HG03354 (cell line): ENCODE measurements around the gene SDK2.

Source experiments
- ATAC-seq: cut with Tn5 transposase; IDR thresholded peaks from one replicate; pipeline ENCODE4 v1.9.1; 2021; ENCODE audit warnings: mild to moderate bottlenecking; ENCODE audit not compliant: unreplicated experiment, poor library complexity, severe bottlenecking

Gene SDK2

GRCh38 chr17:73422121-73422520, 222.1 kb downstream of the SDK2 start:
- no peak for ATAC-seq

DNA sequence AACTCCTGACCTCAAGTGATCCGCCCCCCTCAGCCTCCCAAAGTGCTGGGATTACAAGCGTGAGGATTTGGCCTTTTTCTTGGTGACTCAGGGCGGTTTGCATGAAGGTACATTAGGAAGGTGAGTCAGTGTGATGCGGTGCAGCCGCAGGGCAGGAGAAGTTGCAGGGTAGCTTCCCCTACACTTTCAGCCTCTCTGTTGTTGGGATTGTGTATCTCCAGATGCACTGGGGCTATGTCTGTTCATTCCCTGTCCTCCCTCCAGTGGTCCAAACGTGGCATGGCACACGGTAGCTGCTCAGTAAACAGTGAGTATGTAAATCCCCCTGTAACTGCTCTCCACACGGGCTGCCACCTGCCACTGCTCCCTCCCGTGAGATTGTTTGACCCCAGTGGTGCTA, 223.3 kb downstream of the SDK2 start:
- ATAC-seq: no peak

- no peak for ATAC-seq
These were observed 224.4 kb downstream of the SDK2 start for GRCh38 chr17:73419881-73420280.

DNA sequence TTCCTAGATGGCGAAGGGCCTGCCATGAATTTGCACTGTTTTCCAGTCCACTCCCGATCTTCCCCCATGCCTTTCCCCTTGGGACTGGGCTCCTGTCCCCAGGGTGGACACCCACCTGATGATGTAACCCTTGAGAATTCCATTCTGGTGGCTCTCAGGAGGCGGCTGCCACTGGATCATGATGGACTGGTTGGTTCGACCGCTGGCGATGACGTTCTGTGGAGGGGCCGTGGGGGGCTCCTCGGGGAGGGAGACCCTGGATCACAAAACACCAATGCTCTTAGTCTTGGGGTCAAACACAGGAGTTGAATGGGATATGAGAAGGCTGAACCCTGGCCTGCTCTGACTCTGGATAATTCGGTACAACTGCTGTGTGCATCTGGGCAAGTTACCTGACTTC, 225.2 kb downstream of the SDK2 start:
- ATAC-seq: no peak

- no peak for ATAC-seq
These were observed 228.5 kb downstream of the SDK2 start for GRCh38 chr17:73415782-73416181.

DNA sequence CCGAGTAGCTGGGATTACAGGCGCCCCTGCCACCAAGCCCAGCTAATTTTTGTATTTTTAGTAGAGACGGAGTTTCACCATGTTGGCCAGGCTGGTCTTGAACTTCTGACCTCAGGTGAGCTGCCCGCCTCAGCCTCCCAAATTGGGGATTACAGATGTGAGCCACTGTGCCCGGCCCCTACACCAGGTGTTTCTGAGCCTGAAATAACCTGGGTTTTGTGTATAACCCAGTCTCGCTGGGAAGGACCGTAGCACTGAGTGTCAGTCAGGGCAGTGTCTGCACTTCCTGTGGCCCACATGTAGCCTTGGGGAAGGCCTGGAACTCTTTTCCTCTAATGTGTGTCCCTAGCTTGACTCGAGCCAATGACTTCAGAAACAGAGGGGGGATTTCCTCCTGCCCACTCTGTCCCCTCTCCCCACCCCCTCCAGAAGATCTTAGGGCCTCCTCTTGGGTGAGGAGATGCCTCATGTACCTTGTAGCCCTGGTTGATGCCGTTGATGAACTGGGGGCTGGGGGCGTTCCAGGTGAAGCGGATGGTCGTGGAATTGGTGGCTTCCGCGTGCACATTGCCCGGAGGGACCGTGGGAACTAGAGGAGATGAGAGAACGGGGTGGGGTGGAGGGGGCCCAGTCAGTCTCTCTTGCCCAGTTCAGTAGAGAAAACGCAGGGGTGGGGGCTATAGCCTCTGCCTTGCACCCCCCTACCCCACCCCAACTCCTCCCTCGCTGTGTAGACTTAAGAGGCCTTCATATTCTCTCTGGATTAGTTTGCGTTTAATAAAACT, 229.9 kb downstream of the SDK2 start:
- no peak for ATAC-seq

- no peak for ATAC-seq
These were observed 231.3 kb downstream of the SDK2 start for GRCh38 chr17:73412914-73413313.

- ATAC-seq: no peak
These were observed 232.9 kb downstream of the SDK2 start for GRCh38 chr17:73411313-73411747.

GRCh38 chr17:73410586-73411312, 233.5 kb downstream of the SDK2 start:
- ATAC-seq: no peak

DNA sequence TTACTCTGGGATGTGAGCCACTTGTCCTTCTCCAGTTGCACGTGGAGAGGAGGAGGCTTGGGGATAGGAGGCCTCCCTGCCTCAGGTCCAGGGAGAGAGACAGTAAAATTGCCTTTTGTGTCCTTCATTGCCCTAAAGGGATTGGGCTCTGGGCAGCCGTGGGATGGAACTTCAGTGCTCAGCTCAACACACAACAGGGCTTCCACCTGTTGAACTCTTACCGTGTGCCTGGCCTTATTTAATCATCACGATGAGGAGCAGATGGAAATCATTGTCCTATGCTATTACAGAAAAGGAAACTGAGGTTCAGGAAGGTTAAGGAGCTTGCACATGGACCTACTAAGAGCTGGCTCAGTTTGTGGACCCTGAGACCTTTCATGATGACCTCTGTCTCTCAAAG, 240.0 kb downstream of the SDK2 start:
- ATAC-seq: no peak

DNA sequence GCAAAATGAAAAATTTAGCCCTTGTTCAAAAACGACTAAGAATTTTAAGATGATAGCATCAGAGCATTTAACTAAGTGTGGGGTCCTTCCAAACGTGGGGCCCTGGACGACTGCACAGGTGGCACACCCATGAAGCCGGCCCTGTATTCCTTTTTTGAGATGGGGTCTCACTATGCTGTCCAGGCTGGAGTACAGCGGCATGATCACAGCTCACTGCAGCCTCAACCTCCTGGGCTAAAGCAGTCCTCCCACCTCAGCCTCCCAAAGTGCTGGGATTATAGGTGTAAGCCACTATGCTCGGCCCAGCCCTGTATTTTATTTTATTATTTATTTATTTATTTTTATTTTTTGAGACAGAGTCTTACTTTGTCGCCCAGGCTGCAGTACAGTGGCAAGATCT, 241.8 kb downstream of the SDK2 start:
- ATAC-seq: no peak

- ATAC-seq: no peak
These were observed 242.3 kb downstream of the SDK2 start for GRCh38 chr17:73401911-73402310.

DNA sequence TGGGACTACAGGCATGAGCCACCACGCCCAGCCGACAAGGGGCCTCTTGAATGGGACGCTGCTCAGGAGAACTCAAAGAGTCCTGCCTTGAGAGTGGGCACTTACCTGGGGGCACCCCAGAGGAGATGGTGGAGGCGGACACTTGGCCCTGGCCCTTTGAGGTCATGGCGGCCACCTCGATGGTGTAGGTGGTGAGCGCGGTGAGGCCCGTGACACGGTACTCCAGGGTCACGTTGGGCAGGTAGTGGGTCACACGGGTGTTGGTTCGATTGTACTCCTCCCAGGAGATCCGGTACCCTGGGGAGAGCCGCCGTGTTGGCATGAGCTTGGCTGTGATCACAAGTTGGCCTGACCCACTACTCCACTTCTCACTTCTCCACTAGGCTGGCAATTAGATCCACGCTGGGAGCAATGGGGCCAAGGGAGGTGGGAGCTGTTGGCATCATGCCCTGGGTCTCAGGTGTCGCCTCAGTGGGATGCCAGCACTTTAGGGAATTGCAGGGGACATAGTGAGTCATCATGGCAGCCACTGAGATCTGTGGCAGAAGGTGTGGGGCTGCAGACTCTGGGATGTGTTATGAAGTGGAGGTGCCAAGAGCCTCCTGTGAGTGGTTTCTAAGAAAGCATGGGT, 243.2 kb downstream of the SDK2 start:
- no peak for ATAC-seq

DNA sequence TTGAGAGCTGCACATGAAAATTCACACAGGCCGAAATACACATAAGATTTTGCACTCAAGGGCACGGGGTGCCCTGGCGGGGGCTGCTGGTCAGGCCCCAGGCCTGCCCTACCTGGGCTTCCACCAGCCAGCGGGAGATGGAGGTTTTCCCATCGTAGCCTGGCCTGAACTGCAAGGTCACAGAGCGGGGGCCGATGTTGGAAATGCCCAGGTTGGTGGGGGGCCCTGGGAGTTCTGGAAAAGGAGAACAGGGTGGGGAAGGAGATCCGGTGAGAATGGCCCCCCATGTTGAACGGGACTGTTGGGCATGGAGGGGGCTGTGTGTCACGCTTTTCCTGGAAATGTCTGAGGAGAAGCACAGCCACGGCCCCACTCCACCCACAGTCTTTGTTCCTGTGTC, 245.2 kb downstream of the SDK2 start:
- ATAC-seq: no peak

- no peak for ATAC-seq
These were observed 246.2 kb downstream of the SDK2 start for GRCh38 chr17:73397856-73398540.

DNA sequence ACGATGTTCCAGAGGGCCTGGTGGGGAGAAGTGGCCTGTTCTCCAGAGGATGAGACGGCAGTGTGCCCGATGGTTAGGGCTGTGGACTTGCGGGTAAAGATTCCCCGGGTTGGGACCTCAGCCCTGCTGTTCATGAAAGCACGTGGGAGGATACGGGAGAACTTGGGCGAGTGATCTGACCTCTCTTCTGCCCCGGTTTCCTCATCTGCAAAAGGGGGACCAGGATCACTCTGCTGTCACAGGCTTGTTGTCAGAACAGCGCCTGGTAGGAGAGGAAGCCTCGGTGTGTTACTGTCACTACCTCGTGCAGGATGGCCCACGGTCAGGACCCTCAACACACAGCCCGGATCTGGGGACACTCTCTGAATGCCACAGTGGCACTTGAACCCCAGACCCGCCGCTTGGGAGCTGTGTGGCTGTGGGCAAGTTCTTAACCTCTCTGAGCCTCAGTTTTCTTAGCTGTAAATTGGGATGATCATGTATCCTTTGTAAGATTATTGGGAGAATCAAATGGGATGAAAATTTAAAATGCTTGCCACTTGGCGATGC, 246.9 kb downstream of the SDK2 start:
- ATAC-seq: no peak

DNA sequence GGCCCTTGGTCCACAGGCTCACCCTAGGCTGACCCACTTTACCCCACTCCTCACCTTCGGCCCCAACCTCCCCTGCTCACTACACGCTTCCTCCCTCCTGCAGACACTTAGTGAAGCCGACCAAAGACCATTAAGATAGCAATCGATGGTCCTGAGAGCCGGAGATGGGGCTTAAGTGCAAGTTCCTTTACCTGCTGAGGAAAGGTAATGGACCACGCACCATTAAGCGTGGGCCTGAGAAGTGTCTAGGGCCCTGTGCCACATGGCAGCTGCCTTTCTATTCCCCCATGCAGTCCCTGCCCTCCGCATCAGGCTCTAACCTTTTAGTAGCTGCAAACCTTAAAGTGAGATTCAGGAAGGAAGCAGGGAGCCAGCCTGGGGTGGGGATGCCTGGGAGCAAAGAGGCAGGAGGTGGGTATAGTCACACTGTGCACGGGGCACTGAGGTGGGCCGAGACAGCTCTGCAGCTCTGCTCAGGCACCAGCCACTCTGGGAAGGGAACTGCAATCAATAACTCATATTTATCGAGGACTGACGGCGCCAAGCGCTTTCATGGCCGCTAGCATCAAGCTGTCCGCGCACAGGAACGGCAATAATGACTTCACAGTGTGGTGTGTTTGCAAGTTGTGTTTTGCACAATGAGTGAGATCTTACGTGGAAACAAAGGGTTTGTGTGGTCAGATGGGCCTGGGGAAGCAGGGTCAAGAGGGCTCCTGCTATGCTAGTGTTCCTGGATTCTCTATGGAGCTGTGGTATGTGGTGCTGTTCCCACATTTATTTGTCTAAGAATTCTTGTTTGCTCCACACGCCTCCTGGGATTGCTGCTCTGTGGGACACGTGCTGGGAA, 247.6 kb downstream of the SDK2 start:
- ATAC-seq: no peak

GRCh38 chr17:73394512-73395450, 249.5 kb downstream of the SDK2 start:
- ATAC-seq: no peak
